K562 (cell line): ENCODE results near the gene COL15A1. TPM values are rescaled to one million over a fixed set of nuclear protein-coding genes. Genes with fewer than 3 reads are reported as not detected.

Experiments
- ATAC-seq: fragments of 200-7000 bp; cut with Tn5 transposase; 3 replicates; pipeline ENCODE4 v1.9.1; 2020; ENCODE audit warnings: moderate library complexity
- BruUV-seq: library from RNA; stranded (reverse); fragments of 400-500 nt; replicated peaks from 2 replicates; lab custom pipeline; 2021; lab: Mats Ljungman, UMichigan
- CTCF ChIA-PET: fragments of 300-600 bp; formaldehyde crosslinking; extraction: SDS; loops from one replicate; lab custom pipeline; 2021; ENCODE audit warnings: low intra/inter-chr PET ratio; lab: Yijun Ruan, JAX
- POLR2A ChIA-PET: fragments of 300-600, 350-650 bp; sonication (Branson Sonifier 250); formaldehyde crosslinking; extraction: SDS; loops from one replicate; lab custom pipeline; 2021; ENCODE audit warnings: antibody characterized with exemption, inconsistent platforms; lab: Yijun Ruan, JAX
- DNase-seq, 4 experiments: peaks; one replicate each; pipeline versions ENCODE4 v3.0.0 to v3.0.0-alpha.2; 2011 to 2018; ENCODE audit warnings: low spot score in 3 of 4, mixed read lengths in 3 of 4; ENCODE audit errors: extremely low read depth in 1 of 4
- FAIRE-seq: peaks from 2 replicates; lab custom pipeline; 2011; peaks lifted over from hg19 to GRCh38; lab: Jason Lieb, UNC
- H2AFZ ChIP-seq: 2 replicates; pipeline ENCODE4 v1.6.0; 2011; ENCODE audit warnings: low read depth, low read length, control low read depth, inconsistent platforms
- H3K27ac ChIP-seq: fragments of 200-600 bp; 3 replicates; pipeline ENCODE4 v1.8.0; 2011; ENCODE audit warnings: low read depth, mild to moderate bottlenecking, control low read depth, inconsistent platforms, low read length, moderate library complexity, mixed read lengths; ENCODE audit errors: extremely low read depth
- H3K27me3 ChIP-seq, 2 experiments: fragments of 300-600 bp in 1 of 2; 2 replicates in 1 of 2; 3 replicates in 1 of 2; pipeline versions ENCODE4 v1.6.0 to v1.8.0; 2011; ENCODE audit warnings: inconsistent platforms in 2 of 2, low read length in 2 of 2, mild to moderate bottlenecking in 1 of 2, mixed read lengths in 1 of 2, moderate library complexity in 1 of 2; ENCODE audit not compliant: control insufficient read depth in 2 of 2, insufficient read depth in 2 of 2
- H3K36me3 ChIP-seq: fragments of 300-600 bp; 3 replicates; pipeline ENCODE4 v1.8.0; 2011; ENCODE audit warnings: mild to moderate bottlenecking, low read length, inconsistent platforms; ENCODE audit not compliant: control insufficient read depth, insufficient read depth
- H3K4me1 ChIP-seq, 2 experiments: fragments of 200-600 bp in 1 of 2; replicated peaks in 1 of 2; 2 replicates in 1 of 2; 3 replicates in 1 of 2; pipeline versions ENCODE4 v1.5.1 to v1.8.0; 2011; ENCODE audit warnings: inconsistent platforms in 2 of 2, low read length in 2 of 2, mild to moderate bottlenecking in 1 of 2, mixed read lengths in 1 of 2, moderate library complexity in 1 of 2; ENCODE audit not compliant: control insufficient read depth in 2 of 2, insufficient read depth in 2 of 2
- H3K4me2 ChIP-seq: 2 replicates; pipeline ENCODE4 v1.6.1; 2011; ENCODE audit warnings: low read length, control low read depth, inconsistent platforms, mixed read lengths; ENCODE audit not compliant: insufficient read depth
- H3K4me3 ChIP-seq: fragments of 200-600 bp; sonication (generic), shearing (Covaris generic); 2 replicates; pipeline ENCODE4 v1.5.1; 2016; ENCODE audit warnings: control low read depth, inconsistent platforms
- H3K79me2 ChIP-seq: fragments of 200-600 bp; 3 replicates; pipeline ENCODE4 v1.8.0; 2011; ENCODE audit warnings: low read length, inconsistent platforms; ENCODE audit not compliant: control insufficient read depth, insufficient read depth
- H3K9ac ChIP-seq, 2 experiments: 2 replicates each; pipeline versions ENCODE4 v1.6.0 to v1.6.1; 2011; ENCODE audit warnings: low read depth in 2 of 2, low read length in 2 of 2, control low read depth in 1 of 2, inconsistent platforms in 1 of 2, mild to moderate bottlenecking in 1 of 2, mixed read lengths in 1 of 2; ENCODE audit not compliant: insufficient read depth in 1 of 2
- H3K9me1 ChIP-seq: one replicate; pipeline ENCODE4 v1.6.0; 2011; ENCODE audit warnings: inconsistent platforms, mild to moderate bottlenecking, low read length, moderate library complexity; ENCODE audit not compliant: control insufficient read depth, insufficient read depth
- H3K9me3 ChIP-seq: replicated peaks from 2 replicates; pipeline ENCODE4 v1.5.1; 2011; ENCODE audit warnings: low read depth, low read length, inconsistent platforms; ENCODE audit not compliant: control insufficient read depth, insufficient read depth
- H4K20me1 ChIP-seq: replicated peaks from 2 replicates; pipeline ENCODE4 v1.6.1; 2011; ENCODE audit warnings: low read length, inconsistent platforms, mixed read lengths; ENCODE audit not compliant: control insufficient read depth, insufficient read depth
- CC2D1A ChIP-seq: fragments of 450-650 bp; IDR thresholded peaks from 2 replicates; pipeline ENCODE4 v1.6.1; 2017; ENCODE audit warnings: mild to moderate bottlenecking
- FOSL1 ChIP-seq: fragments of 200-800 bp; sonication (Bioruptor generic); conservative IDR thresholded peaks from 2 replicates; pipeline ENCODE4 v1.6.1; 2016; ENCODE audit warnings: missing genetic modification characterization, missing compliant biosample characterization
- JUND ChIP-seq, 2 experiments: IDR thresholded peaks; 2 replicates in 1 of 2; 3 replicates in 1 of 2; pipeline ENCODE4 v1.6.1; 2011; ENCODE audit warnings: borderline replicate concordance in 2 of 2, low read depth in 2 of 2, low read length in 2 of 2, improper control_type of control experiment in 1 of 2, missing biosample characterization in 1 of 2, missing genetic modification characterization in 1 of 2, missing genetic modification reagents in 1 of 2
- LCOR ChIP-seq: sonication (generic); formaldehyde crosslinking; IDR thresholded peaks from 2 replicates; pipeline ENCODE4 v1.8.0; 2022; ENCODE audit warnings: mild to moderate bottlenecking, missing genetic modification reagents
- MEIS2 ChIP-seq: fragments of 450-650 bp; IDR thresholded peaks from 2 replicates; pipeline ENCODE4 v1.6.1; 2014; ENCODE audit warnings: mild to moderate bottlenecking; ENCODE audit not compliant: partially characterized antibody
- NONO ChIP-seq, 2 experiments: fragments of 200-400 bp in 1 of 2; fragments of 450-650 bp in 1 of 2; formaldehyde crosslinking in 1 of 2; IDR thresholded peaks; 2 replicates each; pipeline ENCODE4 v1.6.1; 2017; ENCODE audit warnings: low read depth in 2 of 2, mild to moderate bottlenecking in 2 of 2, moderate library complexity in 2 of 2, low read length in 1 of 2
- WGBS: fragments of 100-300 bp; shearing (Covaris generic); methylation state at CpG from one replicate; pipeline ENCODE4 v1.1.6; 2016; ENCODE audit warnings: low coverage, mixed read lengths; ENCODE audit not compliant: insufficient coverage; ENCODE audit errors: missing lambda C conversion rate; 5-methylcytosine and 5-hydroxymethylcytosine counted together
- in situ Hi-C: fragments of 300-500 bp; cut with MboI; formaldehyde crosslinking; loops from 4 replicates; pipeline ENCODE4 v1.15.0; 2018; ENCODE audit warnings: inconsistent platforms, mixed read lengths
- intact Hi-C: fragments of 100-400 bp; cut with micrococcal nuclease; formaldehyde crosslinking; loops from 2 replicates; pipeline ENCODE4 v1.14.2; 2022
- polyA plus RNA-seq, 8 experiments: library from polyadenylated mRNA; depleted of rRNA in 4 of 8; stranded (reverse) in 5 of 8; unstranded in 3 of 8; fragments of >200 nt; fragmentation: Nextera tagmentation in 2 of 8; fragmentation: Illumina TruSeq in 1 of 8; extraction: Ambion mirVana in 2 of 8; extraction: Trizol in 1 of 8; gene quantifications; 2 replicates each; pipeline versions ENCODE4 v1.2.1 to v1.2.3, GENCODE V29; 2011 to 2014; ENCODE audit warnings: inconsistent platforms in 1 of 8, missing spikeins in 1 of 8
- total RNA-seq, 7 experiments: library from RNA; depleted of rRNA in 6 of 7; stranded (reverse); fragments of >200 nt in 6 of 7; fragmentation: Illumina TruSeq in 2 of 7; extraction: Trizol in 2 of 7; gene quantifications; 2 replicates each; pipeline versions ENCODE4 v1.2.1 to v1.2.3, GENCODE V29; 2011 to 2021; ENCODE audit warnings: low replicate concordance in 1 of 7
- TF ChIP-seq, protein P1 (sequence below): fragments of 450-650 bp; IDR thresholded peaks from 2 replicates; pipeline ENCODE4 v1.6.1; 2016
- TF ChIP-seq, protein P2 (sequence below), 2 experiments: fragments of 450-650 bp in 1 of 2; sonication (generic) in 1 of 2; formaldehyde crosslinking in 1 of 2; IDR thresholded peaks in 1 of 2; conservative IDR thresholded peaks in 1 of 2; 2 replicates each; pipeline versions ENCODE4 v1.6.1 to v1.8.1; 2016 to 2023; ENCODE audit warnings: mild to moderate bottlenecking in 2 of 2, moderate library complexity in 2 of 2, inconsistent platforms in 1 of 2, missing genetic modification reagents in 1 of 2

COL15A1 gene
- total and polyA plus RNA-seq, 9 of the 15 experiments (the other 6 are each of a cell fraction or from before 2014, with no cell fraction given): 0.46 to 5.1 (median 2.6) TPM

DNA sequence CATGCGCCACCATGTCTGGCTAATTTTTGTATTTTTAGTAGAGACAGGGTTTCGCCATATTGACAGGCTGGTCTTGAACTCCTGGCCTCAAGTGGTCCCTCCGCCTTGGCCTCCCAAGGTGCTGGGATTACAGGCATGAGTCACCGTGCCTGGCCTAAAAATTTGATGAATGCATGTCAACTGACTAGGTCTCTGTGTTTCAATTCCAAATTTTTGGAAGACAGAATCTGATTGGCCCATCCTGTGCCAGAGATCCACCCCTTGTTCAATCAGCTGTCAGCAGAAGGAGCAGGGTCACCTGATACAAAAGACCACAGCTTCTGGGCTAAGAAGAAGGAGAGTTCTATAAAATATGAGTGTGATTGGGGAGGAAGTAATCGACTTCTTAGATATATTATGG is 43.5 kb upstream of the COL15A1 start:
- Histone ChIP-seq H3K4me1 (peaks cover 0 to 7% of the 10 kb centered on the region in 2 experiments; a peak in 4 of 5 replicates), H3K27ac (no peak overlapping the region), H3K9me1 (no peaks in the 10 kb centered on the region), H3K4me3 (no peak overlapping the region), H3K9ac (no peak overlapping the region), H3K9me3 (0 out of 2 replicates have a peak, but pooled peaks cover 3% of the 10 kb centered on the region), H3K36me3 (no peaks in the 10 kb centered on the region), H3K79me2 (no peaks in the 10 kb centered on the region), H3K4me2 (no peak overlapping the region), H3K27me3 (no peaks in the 10 kb centered on the region), H4K20me1 (no peaks in the 10 kb centered on the region), H2AFZ (no peak overlapping the region)
- FAIRE-seq (no peak), DNase-seq (peak in 3 of 4 experiments; percentile 28 to 37 (median 28)), ATAC-seq (no peak)
- in situ Hi-C loops (no loop called here), intact Hi-C loops (no loop called here)
- BruUV-seq: no TSS peak
- ChIA-PET CTCF (interaction anchor here (0.5 kb wide), 1 partner anchor 95 kb away, joined by 3 read pairs; no protein-coding TSS in a partner anchor), POLR2A (interaction anchor here (0.6 to 1.6 kb wide), 3 partner anchors 11 to 69 kb away, joined by 3 to 6 read pairs (median 5); no protein-coding TSS in a partner anchor)
- 59% methylated on average over 5 of the region's 5 CpGs for WGBS
- TF ChIP-seq JUND (IDR thresholded peaks at IDR 0.05; ENCODE audit: borderline replicate concordance, low read depth, low read length) (0 out of 2 replicates have a peak, but pooled peaks have one; percentile 35), JUND (tag; IDR thresholded peaks at IDR 0.05; ENCODE audit: borderline replicate concordance, low read depth, low read length) (peak; percentile 45; the same call in 1 of the 3 replicates), LCOR (CRISPR knock-in tag) (peak; percentile 50; the same call in 1 of the 2 replicates), NONO (IDR thresholded peaks at IDR 0.05; ENCODE audit: low read depth in 2 of 2, low read length in 1 of 2) (no peak), MEIS2 (peak; percentile 47), CC2D1A (no peak), FOSL1 (tag) (0 out of 2 replicates have a peak, but pooled peaks have one; percentile 29)
- TF ChIP-seq, protein P1, sequence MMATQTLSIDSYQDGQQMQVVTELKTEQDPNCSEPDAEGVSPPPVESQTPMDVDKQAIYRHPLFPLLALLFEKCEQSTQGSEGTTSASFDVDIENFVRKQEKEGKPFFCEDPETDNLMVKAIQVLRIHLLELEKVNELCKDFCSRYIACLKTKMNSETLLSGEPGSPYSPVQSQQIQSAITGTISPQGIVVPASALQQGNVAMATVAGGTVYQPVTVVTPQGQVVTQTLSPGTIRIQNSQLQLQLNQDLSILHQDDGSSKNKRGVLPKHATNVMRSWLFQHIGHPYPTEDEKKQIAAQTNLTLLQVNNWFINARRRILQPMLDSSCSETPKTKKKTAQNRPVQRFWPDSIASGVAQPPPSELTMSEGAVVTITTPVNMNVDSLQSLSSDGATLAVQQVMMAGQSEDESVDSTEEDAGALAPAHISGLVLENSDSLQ: peak; percentile 65
- TF ChIP-seq, protein P2, sequence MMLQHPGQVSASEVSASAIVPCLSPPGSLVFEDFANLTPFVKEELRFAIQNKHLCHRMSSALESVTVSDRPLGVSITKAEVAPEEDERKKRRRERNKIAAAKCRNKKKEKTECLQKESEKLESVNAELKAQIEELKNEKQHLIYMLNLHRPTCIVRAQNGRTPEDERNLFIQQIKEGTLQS (IDR thresholded peaks at IDR 0.05): peak; percentile 53
- TF ChIP-seq, protein P2 (CRISPR knock-in tag; conservative IDR thresholded peaks at IDR 0.05): no peak
